Activated naive CD4-positive, alpha-beta T cell treated with anti-CD3 and anti-CD28 coated beads, Interleukin-2, amount 50 U/mL, for 24 hours (primary cell): ENCODE measurements around the gene SLC27A2.
"Not testable (repeated sequence)": the region's sequence is repeated elsewhere in the genome, so short reads cannot be mapped to it uniquely, and the experiment has no call there.

ENCODE experiments used
- H3K27ac Mint-ChIP-seq: one replicate; pipeline ENCODE4 v1.8.0; 2021; ENCODE audit warnings: mild to moderate bottlenecking, mixed read lengths
- H3K27me3 Mint-ChIP-seq: one replicate; pipeline ENCODE4 v1.8.0; 2021; ENCODE audit warnings: mixed read lengths
- H3K36me3 Mint-ChIP-seq: one replicate; pipeline ENCODE4 v1.8.0; 2021; ENCODE audit warnings: mixed read lengths
- H3K4me1 Mint-ChIP-seq: one replicate; pipeline ENCODE4 v1.8.0; 2021; ENCODE audit warnings: mixed read lengths
- H3K4me3 Mint-ChIP-seq: one replicate; pipeline ENCODE4 v1.8.0; 2021; ENCODE audit warnings: mild to moderate bottlenecking, mixed read lengths
- H3K9me3 Mint-ChIP-seq: one replicate; pipeline ENCODE4 v1.8.0; 2021; ENCODE audit warnings: mixed read lengths

Gene SLC27A2

GRCh38 chr15:50181201-50181968 is 611 bp upstream of the SLC27A2 start:
- Mint-ChIP-seq H3K9me3 (no peaks in the 10 kb centered on the region), H3K36me3 (no peaks in the 10 kb centered on the region), H3K27ac (peak overlapping the region; percentile 59), H3K4me1 (peaks cover 21% of the 10 kb centered on the region), H3K27me3 (peaks cover 24% of the 10 kb centered on the region), H3K4me3 (peak overlapping the region; percentile 90)

DNA sequence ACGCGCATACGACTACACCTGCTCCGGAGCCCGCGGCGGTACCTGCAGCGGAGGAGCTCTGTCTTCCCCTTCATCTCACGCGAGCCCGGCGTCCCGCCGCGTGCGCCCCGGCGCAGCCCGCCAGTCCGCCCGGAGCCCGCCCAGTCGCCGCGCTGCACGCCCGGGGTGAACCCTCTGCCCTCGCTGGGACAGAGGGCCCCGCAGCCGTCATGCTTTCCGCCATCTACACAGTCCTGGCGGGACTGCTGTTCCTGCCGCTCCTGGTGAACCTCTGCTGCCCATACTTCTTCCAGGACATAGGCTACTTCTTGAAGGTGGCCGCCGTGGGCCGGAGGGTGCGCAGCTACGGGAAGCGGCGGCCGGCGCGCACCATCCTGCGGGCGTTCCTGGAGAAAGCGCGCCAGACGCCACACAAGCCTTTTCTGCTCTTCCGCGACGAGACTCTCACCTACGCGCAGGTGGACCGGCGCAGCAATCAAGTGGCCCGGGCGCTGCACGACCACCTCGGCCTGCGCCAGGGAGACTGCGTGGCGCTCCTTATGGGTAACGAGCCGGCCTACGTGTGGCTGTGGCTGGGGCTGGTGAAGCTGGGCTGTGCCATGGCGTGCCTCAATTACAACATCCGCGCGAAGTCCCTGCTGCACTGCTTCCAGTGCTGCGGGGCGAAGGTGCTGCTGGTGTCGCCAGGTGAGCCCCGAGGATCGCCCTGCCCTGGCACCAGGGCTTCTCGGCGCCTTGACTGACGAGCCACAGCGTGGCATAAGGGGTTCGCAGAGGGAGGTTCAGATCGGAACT is 420 bp downstream of the SLC27A2 start:
- peaks cover 24% of the 10 kb centered on the region for H3K27me3 Mint-ChIP-seq
- peaks cover 21% of the 10 kb centered on the region for H3K4me1 Mint-ChIP-seq

DNA sequence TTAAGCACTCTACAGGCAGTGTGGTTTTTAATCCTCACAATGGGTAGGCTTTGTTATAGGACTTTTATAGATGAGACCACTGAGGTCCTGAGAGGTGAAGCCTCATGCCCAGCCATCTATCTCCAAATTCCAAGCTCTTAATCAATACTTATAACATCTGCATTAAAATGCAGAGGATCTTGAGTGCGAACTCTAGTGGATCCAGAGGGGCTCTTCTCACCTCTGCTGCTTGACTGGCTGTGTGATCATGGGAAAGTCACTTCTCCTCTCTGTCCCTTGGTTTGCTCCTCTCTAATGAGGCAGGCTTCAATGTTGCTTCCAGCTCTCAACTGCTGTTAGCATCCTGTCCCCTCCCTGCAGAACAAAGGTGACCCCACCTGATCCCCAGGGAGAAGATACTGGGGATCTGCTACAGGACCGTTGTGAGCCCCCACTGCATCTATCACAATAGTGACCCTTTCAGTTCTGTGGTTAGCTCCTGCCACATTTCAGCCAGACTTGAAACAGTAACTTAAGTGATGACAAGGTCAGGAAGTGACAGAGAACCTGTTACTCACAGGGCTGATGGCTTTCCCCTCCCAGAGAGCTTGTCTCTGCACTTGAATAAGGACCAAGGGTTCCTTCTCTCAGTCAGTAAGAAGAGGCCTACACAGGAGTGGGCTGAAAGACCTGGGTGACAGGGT is 1.3 kb downstream of the SLC27A2 start:
- Mint-ChIP-seq H3K27ac (peak overlapping the region; percentile 92), H3K4me1 (peaks cover 21% of the 10 kb centered on the region), H3K36me3 (no peaks in the 10 kb centered on the region), H3K9me3 (no peaks in the 10 kb centered on the region), H3K4me3 (peak overlapping the region; percentile 90), H3K27me3 (peaks cover 24% of the 10 kb centered on the region)

More for the DNA sequence above, 420 bp downstream of the SLC27A2 start:
- Mint-ChIP-seq H3K4me3 (peak overlapping the region; percentile 90), H3K36me3 (no peaks in the 10 kb centered on the region), H3K9me3 (no peaks in the 10 kb centered on the region), H3K27ac (no peak overlapping the region)

- H3K4me3 Mint-ChIP-seq = no peak overlapping the region
- no peaks in the 10 kb centered on the region for H3K9me3 Mint-ChIP-seq
- no peak overlapping the region for H3K27ac Mint-ChIP-seq
- H3K27me3 Mint-ChIP-seq = peaks cover 24% of the 10 kb centered on the region
- H3K36me3 Mint-ChIP-seq = no peaks in the 10 kb centered on the region
- H3K4me1 Mint-ChIP-seq = peaks cover 21% of the 10 kb centered on the region
Measured at GRCh38 chr15:50184863-50185504, 3.0 kb downstream of the SLC27A2 start.

DNA sequence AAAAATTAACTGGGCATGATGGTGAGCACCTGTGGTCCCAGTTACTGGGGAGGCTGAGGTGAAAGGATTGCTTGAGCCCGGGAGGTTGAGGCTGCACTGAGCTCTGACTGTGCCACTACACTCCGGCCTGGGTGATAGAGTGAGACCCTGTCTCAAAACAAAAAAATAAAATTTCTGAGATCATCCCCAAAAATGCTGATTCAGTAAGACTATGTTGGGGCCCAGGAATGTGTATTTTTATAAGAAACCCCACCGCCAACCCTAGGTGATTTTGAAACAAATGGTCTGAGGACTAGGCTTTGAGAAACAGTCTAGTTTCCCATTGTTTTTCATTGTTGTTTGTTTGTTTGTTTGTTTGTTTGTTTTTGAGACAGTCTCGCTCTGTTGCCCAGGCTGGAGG is 4.1 kb downstream of the SLC27A2 start:
- no peak overlapping the region for H3K4me3 Mint-ChIP-seq
- no peaks in the 10 kb centered on the region for H3K9me3 Mint-ChIP-seq
- peaks cover 18% of the 10 kb centered on the region for H3K27me3 Mint-ChIP-seq
- H3K36me3 Mint-ChIP-seq = no peaks in the 10 kb centered on the region
- H3K27ac Mint-ChIP-seq = no peak overlapping the region
- H3K4me1 Mint-ChIP-seq = peaks cover 19% of the 10 kb centered on the region

GRCh38 chr15:50186752-50187151 is 4.8 kb downstream of the SLC27A2 start:
- Mint-ChIP-seq H3K27me3 (peaks cover 13% of the 10 kb centered on the region), H3K4me1 (peaks cover 14% of the 10 kb centered on the region), H3K9me3 (no peaks in the 10 kb centered on the region), H3K27ac (no peak overlapping the region), H3K36me3 (no peaks in the 10 kb centered on the region), H3K4me3 (no peak overlapping the region)

GRCh38 chr15:50187525-50187924 is 5.5 kb downstream of the SLC27A2 start:
- H3K27ac Mint-ChIP-seq = no peak overlapping the region
- H3K4me3 Mint-ChIP-seq = no peak overlapping the region

GRCh38 chr15:50187997-50188396 is 6.0 kb downstream of the SLC27A2 start:
- H3K9me3 Mint-ChIP-seq = no peaks in the 10 kb centered on the region

More at GRCh38 chr15:50187525-50187924, 5.5 kb downstream of the SLC27A2 start:
- Mint-ChIP-seq H3K36me3 (no peaks in the 10 kb centered on the region), H3K4me1 (peaks cover 12% of the 10 kb centered on the region), H3K27me3 (peaks cover 10% of the 10 kb centered on the region), H3K9me3 (no peaks in the 10 kb centered on the region)

DNA sequence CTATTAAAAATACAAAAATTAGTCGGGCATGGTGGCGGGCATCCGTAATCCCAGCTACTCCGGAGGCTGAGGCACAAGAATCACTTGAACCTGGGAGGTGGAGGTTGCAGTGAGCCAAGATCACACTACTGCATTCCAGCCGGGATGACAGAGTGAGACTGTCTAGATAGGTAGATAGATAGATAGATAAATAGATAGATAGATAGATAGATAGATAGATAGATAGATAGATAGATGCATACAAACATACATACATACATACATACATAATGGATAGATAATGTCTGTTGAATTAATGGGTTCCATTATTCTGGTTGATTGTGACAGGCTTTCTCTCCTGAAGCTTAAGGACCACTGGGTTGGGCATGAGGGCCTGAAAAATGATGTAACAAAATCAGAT is 6.8 kb downstream of the SLC27A2 start:
- H3K27ac Mint-ChIP-seq, H3K9me3 Mint-ChIP-seq, H3K4me1 Mint-ChIP-seq, H3K27me3 Mint-ChIP-seq, H3K4me3 Mint-ChIP-seq, H3K36me3 Mint-ChIP-seq: not testable (repeated sequence)

More at GRCh38 chr15:50187997-50188396, 6.0 kb downstream of the SLC27A2 start:
- H3K27ac Mint-ChIP-seq = no peak overlapping the region
- peaks cover 7% of the 10 kb centered on the region for H3K4me1 Mint-ChIP-seq
- no peaks in the 10 kb centered on the region for H3K36me3 Mint-ChIP-seq
- H3K4me3 Mint-ChIP-seq = no peak overlapping the region
- peaks cover 7% of the 10 kb centered on the region for H3K27me3 Mint-ChIP-seq

DNA sequence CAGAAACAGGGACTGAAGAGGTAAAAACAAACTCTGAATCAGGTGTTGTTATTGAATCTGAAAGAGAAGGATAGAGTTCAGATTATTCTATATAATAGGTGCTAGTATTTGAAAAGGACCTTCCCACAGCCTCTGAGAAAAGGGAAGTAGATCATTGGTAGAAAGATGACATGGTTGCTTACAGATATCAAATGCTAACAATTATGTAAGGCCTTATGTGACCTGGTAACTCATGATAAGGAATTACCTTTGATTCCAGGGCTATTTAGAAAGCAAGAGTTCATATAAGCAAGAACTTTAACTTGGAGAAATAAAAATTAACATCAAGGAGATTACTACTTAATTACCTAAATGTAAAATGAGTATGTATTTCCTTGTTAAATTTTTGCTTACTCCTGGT is 7.6 kb downstream of the SLC27A2 start:
- Mint-ChIP-seq H3K27ac (no peak overlapping the region), H3K4me3 (no peak overlapping the region), H3K36me3 (no peaks in the 10 kb centered on the region), H3K9me3 (no peaks in the 10 kb centered on the region), H3K27me3 (peaks cover 3% of the 10 kb centered on the region), H3K4me1 (no peaks in the 10 kb centered on the region)

GRCh38 chr15:50190166-50190570 is 8.2 kb downstream of the SLC27A2 start:
- Mint-ChIP-seq H3K27ac (no peak overlapping the region), H3K9me3 (no peaks in the 10 kb centered on the region), H3K4me3 (no peak overlapping the region), H3K27me3 (peaks cover 3% of the 10 kb centered on the region), H3K36me3 (no peaks in the 10 kb centered on the region), H3K4me1 (no peaks in the 10 kb centered on the region)

DNA sequence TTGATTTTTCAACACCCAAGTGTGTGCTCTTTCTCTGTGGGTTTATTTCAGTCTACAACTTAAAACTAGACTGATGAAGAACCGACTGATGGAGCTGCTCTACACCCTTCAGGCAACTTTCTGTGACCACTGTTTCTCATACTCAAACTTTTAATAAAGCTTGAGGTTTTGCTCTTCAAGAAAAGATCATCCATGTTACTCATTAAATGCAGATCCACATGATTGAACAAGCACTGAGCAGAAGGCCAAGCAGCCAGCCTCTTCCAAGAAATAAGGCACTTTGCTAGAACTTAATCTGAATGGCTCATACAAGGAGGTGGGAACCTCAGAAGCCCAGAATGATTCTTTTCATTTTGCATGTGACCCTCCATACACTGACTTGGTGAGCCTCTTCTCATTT is 8.7 kb downstream of the SLC27A2 start:
- H3K27me3 Mint-ChIP-seq = peaks cover 3% of the 10 kb centered on the region
- H3K9me3 Mint-ChIP-seq = no peaks in the 10 kb centered on the region
- H3K4me1 Mint-ChIP-seq = no peaks in the 10 kb centered on the region
- no peak overlapping the region for H3K27ac Mint-ChIP-seq
- H3K4me3 Mint-ChIP-seq = no peak overlapping the region
- H3K36me3 Mint-ChIP-seq = no peaks in the 10 kb centered on the region

- no peak overlapping the region for H3K4me3 Mint-ChIP-seq
- peaks cover 3% of the 10 kb centered on the region for H3K27me3 Mint-ChIP-seq
- no peaks in the 10 kb centered on the region for H3K4me1 Mint-ChIP-seq
- no peak overlapping the region for H3K27ac Mint-ChIP-seq
- no peaks in the 10 kb centered on the region for H3K36me3 Mint-ChIP-seq
- no peaks in the 10 kb centered on the region for H3K9me3 Mint-ChIP-seq
Measured at GRCh38 chr15:50192164-50192563, 10.2 kb downstream of the SLC27A2 start.

DNA sequence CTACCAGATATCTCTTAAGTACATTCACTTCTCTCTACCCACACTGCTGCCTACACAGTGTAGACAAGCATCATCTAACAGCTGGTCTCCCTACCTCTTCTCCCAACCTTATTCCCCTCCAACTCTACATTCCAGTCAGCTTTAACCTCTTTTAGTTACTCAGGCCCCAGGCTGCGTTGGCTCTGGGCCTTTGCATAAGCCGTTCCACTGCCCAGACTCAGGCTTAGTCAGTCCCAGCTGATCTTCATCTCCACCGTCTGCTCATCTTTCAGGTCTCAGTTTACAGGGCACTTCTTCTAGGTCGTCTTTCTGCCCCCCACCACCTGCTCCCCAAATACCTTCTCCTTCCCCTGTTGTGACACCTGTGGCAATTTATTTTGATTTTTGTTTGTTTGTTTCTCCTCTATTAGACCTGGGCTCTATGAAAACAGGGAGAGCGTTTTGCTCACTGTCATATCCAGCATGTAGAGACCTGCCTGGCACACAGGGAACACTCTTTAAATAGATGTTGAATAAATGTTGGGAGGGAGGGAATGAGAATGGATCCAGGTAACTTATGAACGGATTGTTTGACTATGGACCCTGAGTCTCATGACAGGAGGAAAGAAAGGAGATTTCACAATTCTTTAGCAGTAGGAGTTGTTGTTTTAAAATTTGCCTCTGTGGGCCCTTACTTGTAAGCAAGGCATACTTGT is 11.1 kb downstream of the SLC27A2 start:
- H3K27me3 Mint-ChIP-seq = peaks cover 3% of the 10 kb centered on the region
- no peak overlapping the region for H3K4me3 Mint-ChIP-seq
- no peak overlapping the region for H3K27ac Mint-ChIP-seq
- no peaks in the 10 kb centered on the region for H3K9me3 Mint-ChIP-seq
- H3K36me3 Mint-ChIP-seq = no peaks in the 10 kb centered on the region
- H3K4me1 Mint-ChIP-seq = no peaks in the 10 kb centered on the region

DNA sequence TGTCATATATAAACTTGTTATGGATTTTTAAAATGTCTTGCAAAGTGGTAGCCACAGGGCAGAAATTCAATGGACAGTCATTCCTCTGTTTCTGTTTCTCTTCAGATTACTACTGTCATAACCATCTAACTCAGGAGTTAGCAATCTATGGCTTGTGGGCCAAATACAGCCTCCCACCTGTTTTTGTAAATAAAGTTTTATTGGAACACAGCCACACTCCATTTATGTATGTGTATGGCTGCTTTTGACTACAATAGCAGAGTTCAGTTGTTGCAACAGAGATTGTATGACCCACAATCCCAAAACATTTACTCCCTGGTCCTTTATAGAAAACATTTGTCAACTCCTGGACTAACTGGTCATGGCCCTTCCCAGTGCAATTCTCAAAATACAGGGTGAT is 20.0 kb downstream of the SLC27A2 start:
- Mint-ChIP-seq H3K4me1 (no peaks in the 10 kb centered on the region), H3K27me3 (no peaks in the 10 kb centered on the region), H3K36me3 (no peaks in the 10 kb centered on the region), H3K9me3 (no peaks in the 10 kb centered on the region), H3K4me3 (no peak overlapping the region), H3K27ac (no peak overlapping the region)
